ENCODE results near the gene SKI.

GRCh38 chr1:2347409-2347785 is 119.3 kb downstream of the SKI start:
- TF ChIP-seq CTCF (IDR thresholded peaks at IDR 0.05) (no peak), EP300 (IDR thresholded peaks at IDR 0.05) (no peak), POLR2A (IDR thresholded peaks at IDR 0.05) (no peak), POLR2AphosphoS5 (IDR thresholded peaks at IDR 0.05) (no peak)

All from upper lobe of left lung (tissue), 4 donors.